HG03060 (cell line): Measurements from ENCODE around the gene DEPDC7.

Source experiments
- ATAC-seq: cut with Tn5 transposase; IDR thresholded peaks from one replicate; pipeline ENCODE4 v1.9.1; 2021; ENCODE audit warnings: low read depth, moderate number of reproducible peaks; ENCODE audit not compliant: unreplicated experiment

Gene DEPDC7

DNA sequence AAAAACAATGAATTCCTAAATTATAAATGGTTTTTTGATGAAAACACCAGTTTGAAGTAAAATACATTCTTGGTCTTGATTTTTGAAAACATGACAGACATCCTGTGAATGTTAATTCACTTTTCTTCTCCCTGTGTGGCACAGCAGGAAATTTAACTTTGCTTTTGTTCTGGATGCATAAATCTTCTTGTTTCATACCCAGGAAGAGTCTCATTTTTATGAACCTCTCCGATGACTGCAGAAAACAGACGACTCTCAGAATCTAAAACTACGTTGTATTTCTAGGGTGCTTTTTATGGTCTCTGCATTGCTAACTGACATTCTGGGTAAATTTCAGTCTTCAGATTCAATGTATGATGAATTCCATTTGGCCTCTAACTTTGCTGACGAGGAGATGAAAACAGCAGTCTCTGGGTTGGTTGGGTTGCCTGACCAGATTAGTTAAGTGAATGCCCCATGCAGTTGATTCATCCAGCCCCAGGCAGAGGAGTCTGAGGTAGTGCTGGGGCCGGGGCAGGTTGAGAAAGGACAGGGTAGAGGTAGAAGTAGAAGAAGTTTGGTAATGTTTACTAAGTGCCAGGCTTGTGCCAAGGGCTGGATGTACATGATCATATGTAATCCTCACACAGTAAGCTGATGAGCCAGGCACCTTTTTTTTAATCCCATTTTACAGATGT, 43.8 kb downstream of the DEPDC7 start:
- ATAC-seq, result no peak

DNA sequence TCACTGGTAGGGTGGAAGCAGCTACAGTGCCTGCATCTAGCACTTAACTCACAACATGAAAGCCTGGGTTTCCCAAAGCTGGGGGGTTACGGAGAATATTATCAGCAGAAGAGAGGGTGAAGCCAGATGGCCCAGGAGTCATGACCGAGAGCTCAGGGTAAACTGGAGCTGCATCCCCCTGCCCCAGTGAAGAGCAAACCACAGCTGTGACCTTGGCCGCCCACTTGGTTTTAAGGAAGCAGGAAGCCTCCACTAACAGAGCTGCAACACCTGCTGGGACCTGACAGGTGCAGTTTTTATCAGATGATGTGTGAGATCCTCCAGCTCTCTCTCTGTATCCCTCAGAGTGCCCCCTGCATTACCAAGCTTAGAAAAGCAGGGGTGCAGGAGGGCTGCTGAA, 44.6 kb downstream of the DEPDC7 start:
- no peak for ATAC-seq

DNA sequence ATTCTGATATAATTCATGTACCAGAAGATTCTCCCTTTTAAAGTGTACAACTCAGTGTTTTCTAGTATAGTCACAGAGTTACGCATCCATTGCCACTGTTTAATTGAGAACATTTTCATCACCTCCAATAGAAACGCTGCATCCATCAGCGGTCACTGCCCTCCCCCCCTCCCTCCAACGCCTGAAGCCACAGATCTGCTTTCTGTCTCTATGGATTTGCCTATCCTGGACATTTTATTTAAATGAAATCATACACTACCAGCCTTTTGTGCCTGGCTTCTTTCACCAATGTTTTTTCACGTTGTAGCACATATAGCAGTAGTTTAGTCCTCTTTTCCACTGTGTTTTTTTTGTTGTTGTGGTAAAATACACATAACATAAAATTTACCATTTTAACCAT, 46.5 kb downstream of the DEPDC7 start:
- no peak for ATAC-seq

DNA sequence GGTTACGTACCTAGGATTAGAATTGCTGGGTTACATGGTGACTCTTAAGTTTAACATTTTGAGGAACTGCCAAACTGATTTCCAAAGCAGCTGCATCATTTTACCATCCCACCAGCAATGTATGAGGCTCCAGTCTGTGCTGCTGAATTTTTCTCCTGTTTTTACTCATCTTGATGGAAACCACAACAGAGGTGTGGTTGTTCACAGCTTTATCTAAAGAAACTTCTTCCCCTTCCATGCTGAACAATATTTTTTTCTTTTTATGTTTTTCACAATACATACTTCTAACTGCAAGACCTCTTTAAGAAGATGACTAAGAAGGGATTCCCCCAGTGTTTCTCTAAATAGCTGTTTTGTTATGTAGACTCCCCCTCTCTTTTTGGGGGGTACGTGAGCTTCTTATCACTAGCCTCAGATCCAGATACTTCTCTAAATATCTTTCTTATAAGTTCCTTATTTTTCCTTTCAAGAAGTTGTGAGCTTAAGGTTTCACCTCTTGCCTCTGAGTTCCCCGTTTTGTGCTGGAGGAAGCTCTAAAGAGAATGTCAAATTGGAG, 47.7 kb downstream of the DEPDC7 start:
- peak; percentile 37 for ATAC-seq

DNA sequence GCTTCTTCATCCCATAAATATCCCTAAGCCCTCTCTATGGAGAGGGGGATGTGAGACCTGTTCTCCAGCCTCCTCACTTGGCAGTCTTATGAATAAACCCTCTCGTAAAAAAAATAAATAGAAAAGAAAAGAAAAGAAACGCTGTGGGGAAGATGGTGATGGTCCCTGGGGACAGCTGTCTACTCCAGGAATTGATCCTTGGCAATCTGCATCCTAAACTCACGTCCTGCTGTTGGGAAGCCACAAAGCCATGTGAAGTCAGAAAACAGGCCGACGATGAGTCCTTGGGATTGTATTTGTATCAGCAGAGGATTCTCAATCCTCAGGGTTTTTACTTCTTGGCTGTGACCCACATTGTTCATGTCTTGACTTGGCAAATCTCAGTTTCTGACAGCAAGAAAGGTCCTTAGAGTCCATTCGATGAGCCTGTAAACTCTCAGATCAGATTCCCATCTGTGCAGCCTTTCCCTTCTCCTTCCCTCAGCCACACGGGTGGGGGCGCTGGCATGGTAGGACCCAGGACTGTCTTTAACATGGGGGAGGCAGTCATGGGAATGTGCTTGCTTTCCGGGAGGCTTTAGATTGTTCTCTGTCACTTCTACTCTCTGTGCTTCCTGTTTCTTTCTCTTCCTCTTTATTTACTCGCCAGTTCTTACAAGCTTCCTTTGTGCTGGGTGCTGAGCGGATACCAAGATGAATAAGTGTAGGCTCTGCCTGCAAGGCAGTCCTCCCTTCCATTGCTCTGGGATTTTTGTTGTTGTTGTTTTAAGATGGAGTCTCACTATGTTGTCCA, 48.6 kb downstream of the DEPDC7 start:
- no peak for ATAC-seq

DNA sequence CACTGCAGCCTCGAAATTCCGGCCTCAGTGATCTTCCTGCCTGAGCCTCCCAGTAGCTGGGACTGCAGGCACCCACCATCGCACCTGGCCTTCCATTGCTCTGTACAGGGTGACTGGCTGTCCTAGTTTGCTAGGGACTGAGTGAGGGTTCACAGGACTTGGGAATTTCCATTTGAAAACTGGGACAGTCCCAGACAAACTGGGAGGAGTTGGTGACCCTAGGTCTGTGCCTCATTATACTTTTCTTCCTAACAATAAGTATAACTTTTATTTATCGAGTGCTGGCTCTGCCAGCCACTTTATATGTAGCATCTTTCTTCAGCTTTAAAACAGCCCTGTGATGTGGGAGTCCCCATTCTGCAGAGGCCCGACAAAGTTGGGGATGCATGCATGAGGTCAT, 49.2 kb downstream of the DEPDC7 start:
- no peak for ATAC-seq

DNA sequence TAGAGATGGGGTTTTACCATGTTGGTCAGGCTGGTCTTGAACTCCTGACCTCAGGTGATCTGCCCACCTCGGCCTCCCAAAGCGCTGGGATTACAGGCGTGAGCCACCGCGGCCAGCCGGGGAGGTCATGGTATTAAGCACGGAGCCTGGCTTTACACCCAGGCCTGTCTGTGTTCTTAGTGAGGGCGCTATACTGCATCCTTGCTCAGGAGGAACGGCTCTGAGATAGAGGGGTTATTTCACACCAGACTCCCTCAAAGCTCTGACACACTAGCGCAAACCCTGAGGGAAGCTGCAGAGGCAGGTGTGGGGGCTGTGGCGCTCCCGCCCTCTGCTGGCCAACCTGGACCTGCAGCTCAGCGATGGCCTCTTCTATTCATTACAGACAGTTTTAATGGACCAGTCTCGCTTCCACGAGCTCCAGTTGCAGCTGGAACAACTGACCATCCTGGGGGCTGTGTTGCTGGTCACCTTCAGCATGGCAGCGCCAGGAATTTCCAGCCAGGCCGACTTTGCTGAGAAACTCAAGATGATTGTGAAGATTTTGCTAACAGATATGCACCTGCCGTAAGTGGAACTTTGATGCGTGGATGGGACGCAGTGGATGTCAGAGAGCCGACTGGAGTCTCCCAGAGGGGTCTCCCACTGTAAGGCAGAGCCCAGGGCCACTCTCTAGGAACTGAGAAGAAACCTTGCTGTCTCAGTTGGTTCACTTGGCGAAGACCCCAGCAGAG, 49.9 kb downstream of the DEPDC7 start:
- ATAC-seq, result no peak

DNA sequence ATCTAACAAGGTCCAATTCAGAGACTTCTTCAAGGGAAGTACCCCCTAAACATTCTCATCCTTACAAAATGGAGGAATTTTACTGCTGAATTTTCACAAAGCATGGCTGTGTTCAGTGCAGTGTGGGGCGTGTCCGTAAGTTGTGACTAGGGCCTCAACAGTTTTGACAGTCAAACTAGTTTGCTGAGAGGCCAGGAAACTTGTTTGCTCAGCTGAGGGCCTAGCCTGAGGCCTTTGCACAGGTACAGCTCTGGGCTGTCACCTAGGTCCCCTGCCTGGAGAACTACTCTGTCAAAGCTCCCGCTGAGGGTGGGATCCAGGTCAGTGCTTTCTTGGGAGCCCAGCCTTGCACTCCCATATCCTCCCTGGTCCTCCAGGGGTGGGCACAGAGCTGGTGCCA, 51.6 kb downstream of the DEPDC7 start:
- ATAC-seq, result no peak

DNA sequence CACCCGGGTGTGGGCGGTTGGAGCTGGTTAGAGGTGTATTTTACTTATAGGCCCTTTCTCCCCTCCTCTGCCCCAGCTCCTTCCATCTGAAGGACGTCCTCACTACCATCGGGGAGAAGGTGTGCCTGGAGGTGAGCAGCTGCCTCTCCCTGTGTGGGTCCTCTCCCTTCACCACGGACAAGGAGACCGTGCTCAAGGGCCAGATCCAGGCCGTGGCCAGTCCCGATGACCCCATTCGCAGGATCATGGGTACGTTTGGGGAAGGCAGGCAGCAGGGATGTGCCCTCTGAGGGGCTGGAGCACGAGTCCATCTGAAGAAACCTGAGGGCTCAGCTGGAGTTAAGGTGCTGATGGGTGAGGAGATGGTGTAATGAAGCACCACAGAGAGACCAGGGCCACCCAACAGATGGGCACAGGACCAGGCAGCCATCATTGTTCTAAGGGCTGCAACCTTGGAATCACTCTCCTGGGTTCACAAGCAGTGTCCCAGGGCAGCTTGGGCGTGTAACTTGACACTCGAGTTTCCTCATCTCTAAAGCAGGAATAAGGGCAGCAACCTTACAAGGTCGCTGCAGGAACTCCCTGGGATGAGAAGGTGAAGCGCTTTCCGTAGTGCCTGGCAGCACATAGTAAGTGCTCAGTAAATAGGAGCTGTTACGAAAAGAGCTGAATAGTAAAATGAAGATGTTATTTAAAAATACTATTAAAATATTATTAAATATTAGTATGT, 53.1 kb downstream of the DEPDC7 start:
- no peak for ATAC-seq

DNA sequence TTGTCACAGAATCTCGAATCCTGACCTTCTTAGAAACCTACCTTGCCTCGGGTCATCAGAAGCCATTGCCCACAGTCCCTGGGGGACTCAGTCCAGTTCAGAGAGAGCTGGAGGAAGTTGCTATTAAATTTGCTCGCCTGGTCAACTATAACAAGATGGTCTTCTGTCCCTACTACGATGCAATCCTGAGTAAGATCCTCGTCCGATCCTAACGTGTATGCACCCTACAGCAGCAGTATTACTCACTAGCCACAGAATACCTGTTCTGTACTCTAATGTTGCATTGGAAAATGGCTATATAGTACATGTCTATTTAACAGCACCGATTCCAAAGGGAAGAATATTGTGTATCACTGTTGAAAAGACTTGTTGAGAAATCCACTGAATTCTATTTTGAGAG, 56.8 kb downstream of the DEPDC7 start:
- no peak for ATAC-seq
